Neural cell (in vitro differentiated cells): Measurements from ENCODE around the gene PGA3. TPM values are rescaled to one million over a fixed set of nuclear protein-coding genes. Genes with fewer than 3 reads are reported as not detected.

Experiments used
- H2AFZ ChIP-seq: fragments of 200-600, 300-800 bp; sonication (generic), shearing (Covaris generic); 2 replicates; pipeline ENCODE4 v1.6.0; 2014; ENCODE audit warnings: low read depth, mild to moderate bottlenecking, antibody characterized with exemption, low read length, moderate library complexity
- H3F3A ChIP-seq: fragments of 200-600 bp; shearing (Covaris generic); 2 replicates; pipeline ENCODE4 v1.6.1; 2016; ENCODE audit warnings: mild to moderate bottlenecking, moderate library complexity, mixed read lengths, antibody characterized with exemption, low read length; ENCODE audit not compliant: insufficient read depth, poor library complexity, severe bottlenecking
- H3K27ac ChIP-seq: fragments of 200-600, 300-800 bp; sonication (generic), shearing (Covaris generic); 2 replicates; pipeline ENCODE4 v1.5.1; 2014; ENCODE audit warnings: mild to moderate bottlenecking, low read length, moderate library complexity
- H3K27me3 ChIP-seq: fragments of 300-800, 200-600 bp; sonication (generic), shearing (Covaris generic); 2 replicates; pipeline ENCODE4 v1.6.0; 2014; ENCODE audit warnings: mild to moderate bottlenecking, low read depth, low read length, moderate library complexity; ENCODE audit not compliant: insufficient read depth
- H3K36me3 ChIP-seq: fragments of 300-800, 200-600 bp; sonication (generic), shearing (Covaris generic); 2 replicates; pipeline ENCODE4 v1.5.1; 2014; ENCODE audit warnings: mild to moderate bottlenecking, antibody characterized with exemption, low read length, moderate library complexity; ENCODE audit not compliant: insufficient read depth
- H3K4me2 ChIP-seq: fragments of 300-800, 200-600 bp; sonication (generic), shearing (Covaris generic); 2 replicates; pipeline ENCODE4 v1.6.0; 2014; ENCODE audit warnings: mild to moderate bottlenecking, low read length
- H3K4me3 ChIP-seq: fragments of 300-800, 200-600 bp; sonication (generic), shearing (Covaris generic); 2 replicates; pipeline ENCODE4 v1.5.1; 2014; ENCODE audit warnings: mild to moderate bottlenecking, low read length, moderate library complexity
- H3K79me2 ChIP-seq: fragments of 200-600 bp; shearing (Covaris generic); replicated peaks from 2 replicates; pipeline ENCODE4 v1.6.0; 2014; ENCODE audit warnings: mild to moderate bottlenecking, low read length, moderate library complexity; ENCODE audit not compliant: insufficient read depth
- H3K9ac ChIP-seq: fragments of 300-800, 200-600 bp; sonication (generic), shearing (Covaris generic); 2 replicates; pipeline ENCODE4 v1.6.1; 2016; ENCODE audit warnings: mild to moderate bottlenecking, low read length, mixed read lengths
- H3K9me2 ChIP-seq: fragments of 200-600 bp; shearing (Covaris generic); 2 replicates; pipeline ENCODE4 v1.6.1; 2016; ENCODE audit warnings: mild to moderate bottlenecking, low read length, mixed read lengths; ENCODE audit not compliant: insufficient read depth
- H3K9me3 ChIP-seq: fragments of 200-600, 300-800 bp; sonication (generic), shearing (Covaris generic); 2 replicates; pipeline ENCODE4 v1.6.1; 2016; ENCODE audit warnings: mild to moderate bottlenecking, mixed run types, low read length, moderate library complexity, mixed read lengths
- H4K20me1 ChIP-seq: fragments of 200-600 bp; shearing (Covaris generic); 2 replicates; pipeline ENCODE4 v1.6.1; 2016; ENCODE audit warnings: mild to moderate bottlenecking, mixed run types; ENCODE audit not compliant: insufficient read depth
- CTCF ChIP-seq: fragments of 450-650 bp; IDR thresholded peaks from 2 replicates; pipeline ENCODE4 v1.5.1; 2014; ENCODE audit warnings: antibody characterized with exemption, mild to moderate bottlenecking, moderate library complexity; ENCODE audit not compliant: poor library complexity, severe bottlenecking
- EP300 ChIP-seq: fragments of 450-650 bp; conservative IDR thresholded peaks from 2 replicates; pipeline ENCODE4 v1.6.1; 2014; ENCODE audit warnings: antibody characterized with exemption, mild to moderate bottlenecking, moderate library complexity; ENCODE audit not compliant: poor library complexity, severe bottlenecking
- EZH2 ChIP-seq: fragments of 200-600, 300-800 bp; shearing (Covaris generic), sonication (generic); IDR thresholded peaks from 2 replicates; pipeline ENCODE4 v1.6.1; 2014; ENCODE audit warnings: antibody characterized with exemption, low read length, borderline replicate concordance, mild to moderate bottlenecking; ENCODE audit not compliant: insufficient read depth, poor library complexity, severe bottlenecking
- MXI1 ChIP-seq: fragments of 450-650 bp; conservative IDR thresholded peaks from 2 replicates; pipeline ENCODE4 v1.6.1; 2014; ENCODE audit warnings: antibody characterized with exemption, mild to moderate bottlenecking; ENCODE audit not compliant: poor library complexity, severe bottlenecking
- POLR2AphosphoS5 ChIP-seq: IDR thresholded peaks from 2 replicates; pipeline ENCODE4 v1.6.1; 2012
- RAD21 ChIP-seq: fragments of 450-650 bp; conservative IDR thresholded peaks from 2 replicates; pipeline ENCODE4 v1.6.1; 2014; ENCODE audit warnings: antibody characterized with exemption, mild to moderate bottlenecking, moderate library complexity
- REST ChIP-seq: IDR thresholded peaks from 2 replicates; pipeline ENCODE4 v1.6.1; 2012; ENCODE audit warnings: borderline replicate concordance
- SMC3 ChIP-seq: fragments of 450-650 bp; conservative IDR thresholded peaks from 2 replicates; pipeline ENCODE4 v1.6.1; 2014; ENCODE audit warnings: antibody characterized with exemption, mild to moderate bottlenecking, moderate library complexity; ENCODE audit not compliant: poor library complexity
- TAF1 ChIP-seq: IDR thresholded peaks from 2 replicates; pipeline ENCODE4 v1.6.1; 2012; ENCODE audit warnings: low read depth
- polyA plus RNA-seq: library from polyadenylated mRNA; depleted of rRNA; stranded (reverse); fragments of >200 nt; gene quantifications from 2 replicates; pipeline ENCODE4 v1.2.3, GENCODE V29; 2014

The PGA3 gene
- polyA plus RNA-seq, 1 donor from 2014 or later, result not detected

- no peaks in the 10 kb centered on the region for H3K9me3 ChIP-seq
- H2AFZ ChIP-seq, result no peak overlapping the region
- no peaks in the 10 kb centered on the region for H3K27me3 ChIP-seq
- no peaks in the 10 kb centered on the region for H3K9me2 ChIP-seq
- H3K36me3 ChIP-seq, result no peaks in the 10 kb centered on the region
- TF ChIP-seq EZH2 (no peak), POLR2AphosphoS5 (no peak), EP300 (no peak), RAD21 (no peak), SMC3 (no peak), REST (no peak), MXI1 (no peak), TAF1 (no peak)
- H3K9ac ChIP-seq, result no peak overlapping the region
- H4K20me1 ChIP-seq, result no peaks in the 10 kb centered on the region
- H3K27ac ChIP-seq, result no peak overlapping the region
- no peaks in the 10 kb centered on the region for H3F3A ChIP-seq
- H3K4me2 ChIP-seq, result no peak overlapping the region
- no peaks in the 10 kb centered on the region for H3K79me2 ChIP-seq
- H3K4me3 ChIP-seq, result no peak overlapping the region
Observed at GRCh38 chr11:61198361-61198760, 5.0 kb upstream of the PGA3 start.

GRCh38 chr11:61198948-61199523, 4.3 kb upstream of the PGA3 start:
- H3K9ac ChIP-seq, result no peak overlapping the region
- H3K27ac ChIP-seq, result no peak overlapping the region
- no peaks in the 10 kb centered on the region for H4K20me1 ChIP-seq
- H3K9me3 ChIP-seq, result no peaks in the 10 kb centered on the region
- no peaks in the 10 kb centered on the region for H3K9me2 ChIP-seq
- TF ChIP-seq EP300 (no peak), MXI1 (no peak), SMC3 (no peak), RAD21 (no peak), TAF1 (no peak), REST (no peak), CTCF (no peak), EZH2 (no peak), POLR2AphosphoS5 (no peak)
- no peaks in the 10 kb centered on the region for H3K27me3 ChIP-seq
- H3K4me2 ChIP-seq, result no peak overlapping the region
- H3F3A ChIP-seq, result no peaks in the 10 kb centered on the region
- no peak overlapping the region for H2AFZ ChIP-seq
- no peaks in the 10 kb centered on the region for H3K36me3 ChIP-seq
- H3K79me2 ChIP-seq, result no peaks in the 10 kb centered on the region
- H3K4me3 ChIP-seq, result no peak overlapping the region
